Mesendoderm (in vitro differentiated cells): ENCODE data around the gene PTH2.
"Not testable (repeated sequence)": the region's sequence is repeated elsewhere in the genome, so short reads cannot be mapped to it uniquely, and the experiment has no call there.

Experiments
- DNase-seq: peaks from one replicate; pipeline ENCODE4 v3.0.0; 2013
- H2AK5ac ChIP-seq: 2 replicates; pipeline ENCODE4 v1.6.1; 2013; ENCODE audit warnings: low read length, inconsistent platforms
- H2BK120ac ChIP-seq: 2 replicates; pipeline ENCODE4 v1.6.1; 2013; ENCODE audit warnings: low read depth, mild to moderate bottlenecking, low read length, moderate library complexity, mixed read lengths
- H2BK15ac ChIP-seq: replicated peaks from 2 replicates; pipeline ENCODE4 v1.6.1; 2013; ENCODE audit warnings: low read depth, mild to moderate bottlenecking, moderate library complexity
- H2BK5ac ChIP-seq: 2 replicates; pipeline ENCODE4 v1.6.1; 2013; ENCODE audit warnings: low read length, inconsistent platforms
- H3K18ac ChIP-seq: 2 replicates; pipeline ENCODE4 v1.6.1; 2013; ENCODE audit warnings: mild to moderate bottlenecking, low read length, mixed read lengths
- H3K23ac ChIP-seq: one replicate; pipeline ENCODE4 v1.6.1; 2013; ENCODE audit warnings: low read length
- H3K27ac ChIP-seq: 2 replicates; pipeline ENCODE4 v1.5.1; 2013; ENCODE audit warnings: low read depth, mild to moderate bottlenecking, inconsistent platforms, low read length, moderate library complexity
- H3K27me3 ChIP-seq: 2 replicates; pipeline ENCODE4 v1.6.1; 2013; ENCODE audit warnings: low read length, control low read depth, mild to moderate bottlenecking, inconsistent platforms; ENCODE audit not compliant: insufficient read depth, poor library complexity
- H3K36me3 ChIP-seq: 2 replicates; pipeline ENCODE4 v1.6.1; 2013; ENCODE audit warnings: low read length, inconsistent platforms; ENCODE audit not compliant: control insufficient read depth, insufficient read depth
- H3K4ac ChIP-seq: one replicate; pipeline ENCODE4 v1.6.1; 2013; ENCODE audit warnings: low read depth, mild to moderate bottlenecking, low read length, moderate library complexity
- H3K4me1 ChIP-seq: 2 replicates; pipeline ENCODE4 v1.6.1; 2013; ENCODE audit warnings: low read depth, low read length, inconsistent platforms; ENCODE audit not compliant: control insufficient read depth
- H3K4me2 ChIP-seq: 2 replicates; pipeline ENCODE4 v1.6.1; 2013; ENCODE audit warnings: low read length
- H3K4me3 ChIP-seq: 2 replicates; pipeline ENCODE4 v1.5.1; 2013; ENCODE audit warnings: mild to moderate bottlenecking, low read length
- H3K56ac ChIP-seq: one replicate; pipeline ENCODE4 v1.6.1; 2013; ENCODE audit warnings: low read length
- H3K79me1 ChIP-seq: 2 replicates; pipeline ENCODE4 v1.6.1; 2013; ENCODE audit warnings: low read length, inconsistent platforms
- H3K79me2 ChIP-seq: 2 replicates; pipeline ENCODE4 v1.6.1; 2013; ENCODE audit warnings: mild to moderate bottlenecking, low read length; ENCODE audit not compliant: control insufficient read depth, insufficient read depth
- H3K9ac ChIP-seq: 2 replicates; pipeline ENCODE4 v1.6.1; 2013; ENCODE audit warnings: low read length, inconsistent platforms
- H4K5ac ChIP-seq: one replicate; pipeline ENCODE4 v1.6.1; 2013; ENCODE audit warnings: low read length
- H4K8ac ChIP-seq: one replicate; pipeline ENCODE4 v1.6.1; 2013; ENCODE audit warnings: low read depth, mild to moderate bottlenecking, control low read depth, low read length, moderate library complexity
- WGBS: extraction: QIAGEN DNeasy Blood & Tissue Kit; methylation state at CpG from one replicate; pipeline ENCODE4 v1.1.7; 2013; ENCODE audit warnings: low lambda C conversion rate, missing lambda C conversion rate; ENCODE audit not compliant: insufficient coverage; ENCODE audit errors: extremely low coverage; 5-methylcytosine and 5-hydroxymethylcytosine counted together

Gene PTH2

GRCh38 chr19:49374665-49375434 lies 48.4 kb downstream of the PTH2 start:
- no peak overlapping the region for H4K8ac ChIP-seq
- no peaks in the 10 kb centered on the region for H3K27me3 ChIP-seq
- H2BK15ac ChIP-seq = no peak overlapping the region
- H3K27ac ChIP-seq = no peak overlapping the region
- H3K4me3 ChIP-seq = no peak overlapping the region
- no CpG with 5 or more reads among the region's 16 CpGs for WGBS
- no peak overlapping the region for H2BK5ac ChIP-seq
- no peak overlapping the region for H3K56ac ChIP-seq
- H3K4me2 ChIP-seq = no peak overlapping the region
- H4K5ac ChIP-seq = no peak overlapping the region
- no peak overlapping the region for H3K9ac ChIP-seq
- no peak overlapping the region for H2AK5ac ChIP-seq
- no peaks in the 10 kb centered on the region for H3K4me1 ChIP-seq
- no peak for DNase-seq
- no peak overlapping the region for H3K4ac ChIP-seq
- no peak overlapping the region for H2BK120ac ChIP-seq
- no peak overlapping the region for H3K23ac ChIP-seq
- H3K36me3 ChIP-seq = no peaks in the 10 kb centered on the region
- H3K79me2 ChIP-seq = no peaks in the 10 kb centered on the region
- H3K18ac ChIP-seq = no peak overlapping the region
- no peaks in the 10 kb centered on the region for H3K79me1 ChIP-seq

- H2BK15ac ChIP-seq, H2AK5ac ChIP-seq, H2BK5ac ChIP-seq, H3K36me3 ChIP-seq, H3K56ac ChIP-seq, DNase-seq, H3K9ac ChIP-seq, H3K27me3 ChIP-seq, H3K18ac ChIP-seq, H3K27ac ChIP-seq, H3K79me1 ChIP-seq, H4K5ac ChIP-seq, H3K79me2 ChIP-seq, H3K4me3 ChIP-seq, H2BK120ac ChIP-seq, H3K4ac ChIP-seq, H3K4me2 ChIP-seq, H3K4me1 ChIP-seq, H4K8ac ChIP-seq, H3K23ac ChIP-seq: not testable (repeated sequence)
- no CpG with 5 or more reads among the region's 3 CpGs for WGBS
Measured at GRCh38 chr19:49373174-49373573, 50.1 kb downstream of the PTH2 start.
